Measurements from ENCODE around the gene PROK1. TPM values are rescaled to one million over a fixed set of nuclear protein-coding genes. Genes with fewer than 3 reads are reported as not detected.

The PROK1 gene
- total and polyA plus RNA-seq, 2 of the 13 experiments (the other 11 are each of a cell fraction or from before 2014, with no cell fraction given) = 0.07 TPM; not detected in 1

GRCh38 chr1:110462093-110462492, 11.1 kb downstream of the PROK1 start:
- DNase-seq (ENCODE audit: low spot score) (no peak), FAIRE-seq (no peak), ATAC-seq (no peak)
- ChIA-PET POLR2A (no interaction called here), CTCF (ENCODE audit: low intra/inter-chr PET ratio, low total read pairs) (no interaction called here)
- in situ Hi-C loops (cut with HindIII; ENCODE audit: extremely low pct_ligation_motif_present, low pct_unique_long_range_greater_than_20kb) (loop anchor here (5.0 kb wide), 2 partner anchors 50 to 260 kb away; no protein-coding TSS in a partner anchor), intact Hi-C loops (cut with micrococcal nuclease; ENCODE audit: unreplicated experiment) (no loop called here)
- H3K9ac ChIP-seq (ENCODE audit: insufficient read depth, low read depth, low read length) = no peak overlapping the region
- BruUV-seq (replicated peaks) = no TSS peak
- no peaks in the 10 kb centered on the region for H3K79me2 ChIP-seq (ENCODE audit: insufficient read depth, low read length)
- no peaks in the 10 kb centered on the region for H3K9me3 ChIP-seq (ENCODE audit: low read length)
- H3K4me3 ChIP-seq (replicated peaks in 1 of 3; ENCODE audit: insufficient read depth in 1 of 3, low read depth in 2 of 3, low read length in 3 of 3) = no peak overlapping the region
- H3K27ac ChIP-seq (ENCODE audit: extremely low read length, insufficient read depth, low read length) = no peak overlapping the region
- H3K27me3 ChIP-seq (ENCODE audit: control insufficient read depth in 1 of 2, insufficient read depth in 2 of 2, low read length in 2 of 2) = peaks cover 0 to 4% of the 10 kb centered on the region in 2 experiments; a peak in 1 of 5 replicates
- 23% methylated on average over 2 of the region's 2 CpGs for WGBS (ENCODE audit: low lambda C conversion rate)
- no peaks in the 10 kb centered on the region for H4K20me1 ChIP-seq (ENCODE audit: insufficient read depth, low read length)
- no peak overlapping the region for H2AFZ ChIP-seq (ENCODE audit: low read length)
- no peak for TF ChIP-seq SALL1 (CRISPR knock-in tag; IDR thresholded peaks at IDR 0.05)
- TF ChIP-seq ZFP36L1 (CRISPR knock-in tag; IDR thresholded peaks at IDR 0.05) = no peak
- TF ChIP-seq TCF12 (IDR thresholded peaks at IDR 0.05) = no peak
- no peak for TF ChIP-seq TCF12 (CRISPR knock-in tag; IDR thresholded peaks at IDR 0.05)
- TF ChIP-seq NFAT5 (CRISPR knock-in tag; IDR thresholded peaks at IDR 0.05) = no peak
- TF ChIP-seq KLF15 (CRISPR knock-in tag; IDR thresholded peaks at IDR 0.05; ENCODE audit: borderline replicate concordance) = no peak
- H3K4me1 ChIP-seq (ENCODE audit: insufficient read depth, low read length) = 0 out of 2 replicates have a peak, but pooled peaks cover 7% of the 10 kb centered on the region
- H3K36me3 ChIP-seq (replicated peaks in 1 of 2; ENCODE audit: control insufficient read depth in 1 of 2, insufficient read depth in 2 of 2, low read length in 2 of 2) = no peaks in the 10 kb centered on the region
- H3K4me2 ChIP-seq (ENCODE audit: low read depth, low read length) = no peak overlapping the region
